ENCODE data around the gene PKD1L1.
"Not testable (repeated sequence)": the region's sequence is repeated elsewhere in the genome, so short reads cannot be mapped to it uniquely, and the experiment has no call there.

Gene PKD1L1

GRCh38 chr7:47965456-47965855, 17.2 kb upstream of the PKD1L1 start:
- no peak for DNase-seq (ENCODE audit: low read depth in 2 of 2, low spot score in 1 of 2)

DNA sequence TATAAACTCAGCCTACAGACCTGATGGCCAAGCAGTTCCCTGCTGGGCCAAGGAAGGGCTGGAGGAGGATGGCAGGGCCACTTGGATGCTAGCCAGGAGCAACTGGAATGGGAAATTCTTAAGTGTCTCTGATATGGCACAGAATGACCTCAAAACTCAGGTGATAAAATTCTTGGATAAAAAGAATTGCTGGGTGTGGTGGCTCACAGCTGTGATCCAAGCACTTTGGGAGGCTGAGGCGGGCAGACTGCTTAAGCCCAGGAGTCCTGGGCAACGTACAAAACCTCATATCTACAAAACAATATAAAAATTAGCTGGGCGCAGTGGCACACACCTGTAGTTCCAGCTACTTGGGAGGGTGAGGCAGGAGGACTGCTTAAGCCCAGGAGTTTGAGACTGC, 14.0 kb upstream of the PKD1L1 start:
- no peak for DNase-seq (ENCODE audit: low read depth in 2 of 2, low spot score in 1 of 2)

GRCh38 chr7:47957156-47957555, 8.9 kb upstream of the PKD1L1 start:
- DNase-seq (ENCODE audit: low read depth in 2 of 2, low spot score in 1 of 2), result no peak

GRCh38 chr7:47956220-47956619, 8.0 kb upstream of the PKD1L1 start:
- no peak for DNase-seq (ENCODE audit: low read depth in 2 of 2, low spot score in 1 of 2)

- no peak for DNase-seq (ENCODE audit: low read depth in 2 of 2, low spot score in 1 of 2)
Measured at GRCh38 chr7:47954231-47954911, 6.1 kb upstream of the PKD1L1 start.

GRCh38 chr7:47953822-47954221, 5.6 kb upstream of the PKD1L1 start:
- no peak for DNase-seq (ENCODE audit: low read depth in 2 of 2, low spot score in 1 of 2)

DNA sequence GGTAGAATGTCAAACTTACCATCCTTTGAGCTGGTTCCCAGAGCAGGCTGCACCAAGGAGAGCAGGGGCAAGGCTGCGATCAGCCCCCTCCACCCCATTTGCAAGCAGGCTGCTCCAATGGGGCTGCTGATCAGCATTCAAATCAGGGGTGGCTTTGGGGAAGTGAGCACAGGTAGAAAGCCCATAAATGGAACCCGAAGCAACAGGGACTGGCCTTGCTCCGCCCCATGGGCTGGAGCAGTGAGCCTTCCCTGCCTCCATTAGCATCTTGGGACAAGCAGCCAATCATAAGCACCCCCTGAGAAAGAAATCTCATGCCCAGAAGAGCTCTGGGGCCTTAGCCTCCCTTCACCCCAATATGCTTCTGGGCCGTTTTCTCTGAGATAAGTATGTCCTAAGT, 4.0 kb upstream of the PKD1L1 start:
- DNase-seq (ENCODE audit: low read depth in 2 of 2, low spot score in 1 of 2), result no peak

GRCh38 chr7:47951374-47951773, 3.1 kb upstream of the PKD1L1 start:
- no peak for DNase-seq (ENCODE audit: low read depth in 2 of 2, low spot score in 1 of 2)

- no peak for DNase-seq (ENCODE audit: low read depth in 2 of 2, low spot score in 1 of 2)
Measured at GRCh38 chr7:47950714-47951113, 2.4 kb upstream of the PKD1L1 start.

DNA sequence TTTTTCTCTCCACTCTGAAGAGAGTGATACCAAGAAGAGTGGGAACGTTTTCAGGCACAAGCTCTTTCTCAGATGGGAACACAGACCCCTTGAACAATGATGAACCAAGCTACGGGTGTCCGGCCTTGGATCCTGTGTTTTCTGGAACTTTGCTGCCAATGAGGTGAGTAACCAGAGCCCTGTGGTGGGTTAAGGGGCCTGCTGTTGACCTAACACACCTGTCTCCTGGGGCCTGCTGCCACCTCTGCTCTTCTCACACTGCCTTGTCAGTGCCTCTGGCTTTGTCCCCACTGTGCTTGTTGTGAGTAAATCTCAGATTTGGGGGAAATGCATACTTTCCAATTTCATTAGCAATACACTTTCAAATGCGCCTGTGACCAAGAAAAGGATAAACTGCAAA, 1.4 kb upstream of the PKD1L1 start:
- no peak for DNase-seq (ENCODE audit: low read depth in 2 of 2, low spot score in 1 of 2)

DNA sequence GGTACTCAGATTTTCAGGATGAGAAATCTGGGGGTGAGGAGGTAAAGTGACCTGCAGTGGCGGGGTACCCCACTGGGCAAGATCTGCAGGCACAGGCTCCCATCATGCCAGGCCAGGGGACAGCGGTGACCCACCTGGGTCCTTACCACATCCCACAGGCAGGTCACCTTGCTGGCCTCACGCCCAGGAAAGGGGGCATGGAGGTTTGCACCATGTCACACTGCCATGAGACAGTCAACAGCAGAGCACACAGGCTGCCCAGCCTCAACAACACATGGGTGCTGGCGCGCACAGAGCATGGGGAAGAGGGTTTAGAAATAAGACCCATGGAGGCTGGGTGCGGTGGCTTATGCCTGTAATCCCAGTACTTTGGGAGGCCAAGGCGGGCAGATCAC, 914 bp downstream of the PKD1L1 start:
- DNase-seq (ENCODE audit: low read depth in 2 of 2, low spot score in 1 of 2), result no peak

- DNase-seq (ENCODE audit: low read depth in 2 of 2, low spot score in 1 of 2), result no peak
Measured at GRCh38 chr7:47946581-47947354, 1.5 kb downstream of the PKD1L1 start.

GRCh38 chr7:47945261-47946015, 2.8 kb downstream of the PKD1L1 start:
- DNase-seq (ENCODE audit: low read depth in 2 of 2, low spot score in 1 of 2), result peak; percentile 35 to 53

DNA sequence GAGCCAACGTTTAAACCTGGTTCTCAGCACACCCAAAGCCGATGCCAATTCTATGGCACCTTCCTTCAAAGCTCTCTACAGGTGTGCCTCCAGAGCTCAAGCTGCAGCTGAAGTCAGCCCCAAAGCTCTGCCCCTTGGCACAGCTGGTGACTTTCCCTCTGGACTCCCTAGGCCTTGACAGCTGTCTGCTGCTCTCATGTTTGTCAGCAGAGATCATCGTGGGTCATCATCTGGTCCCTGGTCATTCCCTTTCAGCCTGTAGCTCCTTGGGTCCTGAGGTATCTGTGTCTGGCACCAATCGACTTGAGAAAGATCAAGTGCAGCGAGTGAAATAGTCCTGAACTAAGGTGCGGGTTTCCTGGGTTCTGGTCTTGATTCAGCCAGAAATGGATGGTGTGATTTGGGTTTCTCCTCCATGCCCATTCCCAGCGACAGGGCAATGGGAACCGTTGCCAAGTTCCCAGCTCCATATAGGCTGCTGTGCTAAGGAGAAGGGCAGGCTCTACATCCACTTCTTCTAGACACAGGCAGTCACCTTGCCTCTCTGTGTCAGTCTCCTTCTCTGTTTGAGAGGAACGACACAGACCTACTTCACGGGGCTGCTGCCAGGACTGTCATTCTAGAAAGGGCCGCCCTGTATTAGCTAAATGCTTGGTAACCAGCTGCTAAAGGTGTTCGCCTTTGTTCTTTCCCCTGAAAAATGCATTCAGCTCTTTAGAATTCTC, 3.6 kb downstream of the PKD1L1 start:
- no peak for DNase-seq (ENCODE audit: low read depth in 2 of 2, low spot score in 1 of 2)

DNA sequence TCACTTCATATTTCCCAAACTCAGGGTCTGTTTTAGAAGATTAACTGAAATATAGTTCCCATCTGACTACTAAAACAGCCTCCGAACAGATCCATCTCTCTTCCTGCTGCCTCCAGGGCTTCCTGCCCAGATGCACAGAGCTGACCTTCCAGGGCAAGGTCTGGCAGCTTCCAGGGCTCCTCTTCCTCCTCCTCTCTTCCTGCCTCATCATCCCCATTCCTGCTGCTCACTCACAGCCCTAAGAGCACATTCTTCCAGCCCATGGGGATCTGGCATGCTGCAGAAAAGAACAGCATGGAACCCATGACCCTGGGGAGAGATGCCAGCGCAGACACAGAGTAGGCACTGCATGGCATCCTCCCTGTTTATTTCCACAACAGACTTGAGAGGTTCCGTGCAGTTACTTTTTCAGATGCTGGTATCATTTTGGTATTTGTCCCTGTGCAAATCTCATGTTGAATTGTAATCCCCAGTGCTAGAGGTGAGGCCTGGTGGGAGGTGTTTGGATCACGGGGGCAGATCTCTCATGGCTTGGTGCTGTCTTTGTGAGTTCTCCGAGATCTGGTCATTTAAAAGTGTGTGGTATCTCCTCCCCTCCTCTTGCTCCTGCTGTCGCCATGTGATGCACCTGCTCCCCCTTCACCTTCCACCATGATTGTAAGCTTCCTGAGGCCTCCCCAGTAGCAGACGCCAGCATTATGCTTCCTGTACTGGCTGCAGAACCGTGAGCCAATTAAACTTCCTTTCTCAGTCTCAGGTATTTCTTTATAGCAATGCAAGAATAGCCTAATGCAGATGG, 4.4 kb downstream of the PKD1L1 start:
- no peak for DNase-seq (ENCODE audit: low read depth in 2 of 2, low spot score in 1 of 2)

DNA sequence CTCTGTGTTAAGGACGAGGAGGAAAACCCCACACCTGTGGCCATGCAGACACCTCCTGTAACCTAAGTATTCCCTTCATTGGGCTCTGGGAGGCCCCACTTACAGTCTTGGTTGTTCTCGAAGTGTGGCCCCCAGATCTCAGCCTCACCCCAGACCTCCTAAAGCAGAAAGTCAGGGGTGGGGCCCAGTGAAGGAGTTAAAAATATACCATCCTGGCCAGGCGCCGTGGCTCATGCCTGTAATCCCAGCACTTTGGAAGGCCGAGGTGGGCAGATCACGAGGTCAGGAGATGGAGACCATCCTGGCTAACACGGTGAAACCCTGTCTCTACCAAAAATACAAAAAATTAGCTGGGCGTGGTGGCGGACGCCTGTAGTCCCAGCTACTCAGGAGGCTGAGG, 5.6 kb downstream of the PKD1L1 start:
- DNase-seq (ENCODE audit: low read depth in 2 of 2, low spot score in 1 of 2), result not testable (repeated sequence)

- DNase-seq (ENCODE audit: low read depth in 2 of 2, low spot score in 1 of 2), result no peak
Measured at GRCh38 chr7:47942132-47942531, 6.1 kb downstream of the PKD1L1 start.

DNA sequence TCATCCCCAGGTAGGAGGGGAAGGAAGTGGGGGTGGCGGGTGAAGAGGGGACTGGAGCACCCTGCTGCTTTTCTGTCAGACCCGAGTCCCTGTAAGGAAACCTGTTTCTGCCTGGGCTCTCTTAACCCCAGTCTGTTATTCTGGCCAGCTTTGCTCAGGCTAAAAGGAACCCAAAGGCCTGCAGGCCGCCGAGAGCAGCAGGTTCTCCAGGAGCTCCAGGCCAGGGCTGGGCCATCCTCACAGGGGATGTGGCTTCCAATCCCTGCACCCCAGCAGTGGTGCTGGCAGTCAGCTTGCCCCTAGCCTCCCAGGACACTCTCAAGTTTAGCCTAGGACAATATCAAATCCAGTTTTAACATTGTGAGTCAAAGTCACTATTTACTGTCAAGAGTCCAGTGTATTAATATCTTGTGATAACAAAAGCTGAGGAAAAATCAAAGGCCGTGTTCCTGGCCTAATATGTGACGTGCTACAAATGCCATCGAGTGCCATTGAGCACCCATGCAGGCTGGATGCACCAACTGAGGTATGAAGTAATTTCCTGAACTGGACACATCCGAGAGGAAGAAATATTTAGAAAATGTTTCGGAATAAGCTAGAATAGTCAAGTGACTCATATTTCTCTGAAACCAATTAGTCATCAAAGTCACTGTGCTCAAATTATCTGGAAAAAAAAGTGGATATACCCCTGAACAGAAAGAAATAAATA, 7.0 kb downstream of the PKD1L1 start:
- DNase-seq (ENCODE audit: low read depth in 2 of 2, low spot score in 1 of 2), result no peak

DNA sequence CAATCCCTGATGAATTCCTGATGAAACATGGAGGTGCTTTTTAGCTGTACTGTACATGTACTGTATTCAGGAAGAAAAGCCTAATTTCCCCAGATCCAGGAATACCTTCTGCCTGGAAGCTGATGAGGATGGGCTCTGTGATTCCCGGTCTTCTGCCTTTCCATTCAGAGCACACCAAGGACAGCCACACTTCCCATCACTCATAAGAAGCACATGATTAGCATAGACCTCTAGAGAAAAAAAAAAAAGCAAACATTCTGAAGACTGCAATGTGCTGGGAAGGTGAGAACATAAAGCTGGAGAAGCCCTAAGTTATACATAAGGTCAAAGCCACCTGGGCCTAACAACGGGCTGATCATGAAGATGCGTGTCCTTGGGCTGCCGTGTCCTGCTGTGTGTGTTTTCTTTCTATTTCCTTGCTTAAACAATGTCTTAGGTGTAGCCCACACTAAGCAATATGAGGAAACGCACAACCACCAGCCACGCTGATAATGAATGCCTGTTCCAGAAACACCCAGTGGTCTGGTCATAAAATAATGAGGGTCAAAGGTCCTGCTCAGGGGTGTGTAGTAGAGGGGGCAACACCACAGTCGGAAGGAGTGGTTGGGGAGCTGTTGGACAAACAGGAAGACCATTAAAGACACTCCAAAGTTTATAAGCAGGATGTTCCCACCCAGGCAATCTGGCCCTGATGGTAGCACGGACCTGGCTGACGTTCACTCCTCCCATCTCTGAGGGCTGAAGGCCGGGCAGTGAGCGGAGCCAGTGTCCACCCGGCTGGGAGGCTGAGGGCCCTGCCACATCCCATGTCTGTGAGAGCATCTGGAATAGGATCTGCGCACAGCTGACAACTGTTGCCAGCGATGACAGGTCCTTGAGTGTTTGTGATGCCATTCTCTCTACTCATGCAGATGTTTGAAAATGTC, 7.9 kb downstream of the PKD1L1 start:
- DNase-seq (ENCODE audit: low read depth in 2 of 2, low spot score in 1 of 2), result no peak
